Body of pancreas (tissue), 4 donors: ENCODE measurements around the gene RPL9.

Experiments
- POLR2A ChIP-seq, 3 donors: fragments of 450-650 bp; IDR thresholded peaks; one replicate each; pipeline ENCODE4 v1.6.1; 2016; ENCODE audit warnings: antibody characterized with exemption in 3 of 3, mild to moderate bottlenecking in 2 of 3
- TF ChIP-seq, protein P1 (sequence below), 7 experiments: fragments of 450-650 bp in 4 of 7; fragments of 200-600 bp in 3 of 7; sonication (generic) in 3 of 7; IDR thresholded peaks; one replicate each; pipeline ENCODE4 v1.5.1; 2016 to 2019; ENCODE audit warnings: antibody characterized with exemption in 7 of 7

DNA sequence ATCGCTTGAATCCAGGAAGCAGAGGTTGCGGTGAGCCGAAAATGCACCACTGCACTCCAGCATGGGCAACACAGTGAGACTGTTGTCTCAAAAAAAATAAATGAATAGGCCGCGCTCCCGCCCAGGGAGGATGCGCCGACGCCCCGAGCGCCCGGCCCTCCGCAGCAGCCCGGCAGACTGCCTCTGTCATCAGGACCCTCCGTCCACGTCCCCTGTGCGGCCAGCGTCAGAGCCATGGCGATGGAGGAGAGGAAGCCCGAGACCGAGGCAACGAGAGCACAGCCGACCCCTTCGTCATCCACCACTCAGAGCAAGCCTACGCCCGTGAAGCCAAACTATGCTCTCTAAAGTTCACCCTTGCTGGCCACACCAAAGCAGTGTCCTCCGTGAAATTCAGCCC, 21.5 kb upstream of the RPL9 start:
- no peak for TF ChIP-seq POLR2A (IDR thresholded peaks at IDR 0.05)
- TF ChIP-seq, protein P1, sequence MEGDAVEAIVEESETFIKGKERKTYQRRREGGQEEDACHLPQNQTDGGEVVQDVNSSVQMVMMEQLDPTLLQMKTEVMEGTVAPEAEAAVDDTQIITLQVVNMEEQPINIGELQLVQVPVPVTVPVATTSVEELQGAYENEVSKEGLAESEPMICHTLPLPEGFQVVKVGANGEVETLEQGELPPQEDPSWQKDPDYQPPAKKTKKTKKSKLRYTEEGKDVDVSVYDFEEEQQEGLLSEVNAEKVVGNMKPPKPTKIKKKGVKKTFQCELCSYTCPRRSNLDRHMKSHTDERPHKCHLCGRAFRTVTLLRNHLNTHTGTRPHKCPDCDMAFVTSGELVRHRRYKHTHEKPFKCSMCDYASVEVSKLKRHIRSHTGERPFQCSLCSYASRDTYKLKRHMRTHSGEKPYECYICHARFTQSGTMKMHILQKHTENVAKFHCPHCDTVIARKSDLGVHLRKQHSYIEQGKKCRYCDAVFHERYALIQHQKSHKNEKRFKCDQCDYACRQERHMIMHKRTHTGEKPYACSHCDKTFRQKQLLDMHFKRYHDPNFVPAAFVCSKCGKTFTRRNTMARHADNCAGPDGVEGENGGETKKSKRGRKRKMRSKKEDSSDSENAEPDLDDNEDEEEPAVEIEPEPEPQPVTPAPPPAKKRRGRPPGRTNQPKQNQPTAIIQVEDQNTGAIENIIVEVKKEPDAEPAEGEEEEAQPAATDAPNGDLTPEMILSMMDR (IDR thresholded peaks at IDR 0.05), result no peak
